GM12872 (cell line): ENCODE results near the gene IKBKE.

Experiments used
- CTCF ChIP-seq: IDR thresholded peaks from 3 replicates; pipeline ENCODE4 v1.5.1; 2011; ENCODE audit warnings: low read depth, mild to moderate bottlenecking, low read length, moderate library complexity; ENCODE audit not compliant: insufficient read depth

The IKBKE gene

GRCh38 chr1:206492589-206492988 is 22.3 kb downstream of the IKBKE start:
- no peak for TF ChIP-seq CTCF

DNA sequence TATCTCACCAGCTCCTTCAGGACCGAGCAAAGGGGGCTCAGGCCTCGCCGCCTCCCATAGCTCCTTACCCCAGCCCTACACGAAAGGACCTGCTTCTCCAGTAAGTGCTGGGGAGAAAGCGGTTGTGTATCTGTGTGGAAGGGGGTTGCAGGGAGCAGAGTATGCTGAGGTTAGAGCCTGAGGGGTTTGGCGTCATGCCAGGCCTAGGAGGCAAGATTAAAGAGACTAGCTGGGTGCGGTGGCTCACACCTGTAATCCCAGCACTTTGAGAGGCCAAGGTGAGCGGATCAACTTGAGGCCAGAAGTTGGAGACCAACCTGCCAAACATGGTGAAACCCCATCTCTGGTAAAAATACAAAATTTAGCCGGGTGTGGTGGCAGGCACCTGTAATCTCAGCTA is 23.0 kb downstream of the IKBKE start:
- TF ChIP-seq CTCF: no peak

DNA sequence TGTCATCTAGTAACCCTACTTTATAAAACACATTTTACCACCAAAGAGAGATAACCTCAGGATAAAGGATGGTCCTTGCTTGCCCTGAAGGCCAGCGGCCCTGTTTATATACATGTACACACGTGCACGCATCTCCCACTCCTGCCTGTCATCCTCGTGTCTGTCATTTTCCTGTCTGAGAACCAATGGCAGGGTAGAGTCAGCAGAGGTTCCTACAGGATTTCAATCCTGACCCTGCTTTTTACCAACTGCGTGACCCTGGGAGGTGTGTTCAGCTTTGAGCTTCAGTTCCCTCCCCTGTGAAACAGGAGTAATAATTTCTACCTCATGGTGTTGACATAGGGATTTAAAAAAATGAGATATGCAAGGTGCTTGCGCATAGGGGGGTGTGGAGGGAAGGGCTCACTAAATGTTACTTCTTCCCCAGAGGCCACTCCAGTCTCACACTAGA is 24.8 kb downstream of the IKBKE start:
- TF ChIP-seq CTCF: no peak

DNA sequence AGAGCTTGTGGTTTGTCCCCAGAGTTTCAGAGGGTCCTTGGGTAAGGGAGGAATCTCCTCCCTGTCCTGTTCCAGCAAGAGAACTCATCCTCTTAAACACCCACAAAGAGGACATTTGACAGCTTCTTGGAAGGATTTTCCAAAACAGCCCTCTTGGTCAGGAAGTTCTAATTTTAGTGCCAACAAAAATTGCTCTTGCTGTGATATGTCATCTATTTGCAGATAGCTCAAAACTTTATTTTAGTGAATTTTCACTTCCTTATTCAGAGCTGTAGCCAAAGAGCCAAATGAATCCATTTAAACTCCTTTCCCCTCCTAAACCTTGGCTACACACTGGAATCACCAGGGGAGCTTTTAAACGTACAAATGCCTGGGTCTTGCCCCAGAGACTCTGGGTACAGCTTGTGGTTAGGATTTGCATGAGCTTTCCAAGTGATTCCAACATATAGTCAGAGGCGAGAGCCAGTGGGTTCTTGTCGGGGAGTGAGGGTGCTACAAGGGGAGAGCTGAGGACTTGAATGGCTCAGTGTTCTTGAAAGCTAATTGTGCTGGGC is 25.3 kb downstream of the IKBKE start:
- no peak for TF ChIP-seq CTCF

DNA sequence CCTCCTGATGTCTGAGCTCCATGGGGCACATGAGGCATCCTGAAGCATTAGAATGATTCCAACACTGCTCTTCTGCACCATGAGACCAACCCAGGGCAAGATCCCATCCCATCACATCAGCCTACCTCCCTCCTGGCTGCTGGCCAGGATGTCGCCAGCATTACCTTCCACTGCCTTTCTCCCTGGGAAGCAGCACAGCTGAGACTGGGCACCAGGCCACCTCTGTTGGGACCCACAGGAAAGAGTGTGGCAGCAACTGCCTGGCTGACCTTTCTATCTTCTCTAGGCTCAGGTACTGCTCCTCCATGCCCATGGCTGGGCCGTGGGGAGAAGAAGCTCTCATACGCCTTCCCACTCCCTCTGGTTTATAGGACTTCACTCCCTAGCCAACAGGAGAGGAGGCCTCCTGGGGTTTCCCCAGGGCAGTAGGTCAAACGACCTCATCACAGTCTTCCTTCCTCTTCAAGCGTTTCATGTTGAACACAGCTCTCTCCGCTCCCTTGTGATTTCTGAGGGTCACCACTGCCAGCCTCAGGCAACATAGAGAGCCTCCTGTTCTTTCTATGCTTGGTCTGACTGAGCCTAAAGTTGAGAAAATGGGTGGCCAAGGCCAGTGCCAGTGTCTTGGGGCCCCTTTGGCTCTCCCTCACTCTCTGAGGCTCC is 26.0 kb downstream of the IKBKE start:
- TF ChIP-seq CTCF: no peak

DNA sequence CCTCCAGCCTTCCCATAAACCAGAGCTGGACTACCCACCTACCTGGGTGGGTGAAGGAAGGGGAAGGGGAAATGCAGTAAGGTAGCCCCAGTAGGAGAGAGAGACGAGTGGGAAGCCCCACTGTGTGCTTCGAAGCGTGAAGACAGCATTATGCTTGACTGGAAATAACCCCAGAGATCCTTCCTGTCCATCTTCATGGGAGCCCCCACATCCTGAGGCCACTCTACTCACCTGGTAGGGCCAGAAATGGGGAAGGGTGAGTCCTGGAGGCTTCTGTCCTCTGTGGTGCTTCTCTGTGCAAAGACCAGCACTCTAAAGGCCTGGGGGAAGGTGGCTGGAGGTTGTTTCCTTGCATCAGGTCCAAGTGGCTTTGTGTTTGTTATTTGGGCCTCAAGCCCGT is 27.1 kb downstream of the IKBKE start:
- TF ChIP-seq CTCF: no peak

DNA sequence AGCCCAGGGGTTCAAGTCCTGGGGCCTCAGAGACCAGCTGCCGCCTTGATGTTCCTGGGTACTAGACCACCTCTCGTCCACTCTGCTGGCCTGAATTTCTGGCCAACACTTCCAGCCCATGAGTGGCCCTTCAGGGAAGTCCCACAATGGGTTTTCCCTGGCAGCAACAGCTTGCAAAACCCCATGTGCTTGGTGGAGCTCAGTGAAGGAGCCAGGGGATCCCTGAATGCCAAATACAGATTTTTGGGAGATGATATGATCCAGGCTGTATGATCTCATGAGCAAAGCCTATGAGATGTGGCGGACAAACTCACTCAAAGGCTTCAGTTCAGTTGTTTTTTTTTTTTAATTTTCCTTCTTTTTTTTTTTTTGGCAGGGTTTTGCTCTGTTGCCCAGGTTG is 27.5 kb downstream of the IKBKE start:
- TF ChIP-seq CTCF: no peak
